ENCODE data around the gene BGN. TPM values are rescaled to one million over a fixed set of nuclear protein-coding genes. Genes with fewer than 3 reads are reported as not detected.

BGN gene
- total and polyA plus RNA-seq, 2 experiments from 2014 or later: 0.87 to 1.8 TPM

DNA sequence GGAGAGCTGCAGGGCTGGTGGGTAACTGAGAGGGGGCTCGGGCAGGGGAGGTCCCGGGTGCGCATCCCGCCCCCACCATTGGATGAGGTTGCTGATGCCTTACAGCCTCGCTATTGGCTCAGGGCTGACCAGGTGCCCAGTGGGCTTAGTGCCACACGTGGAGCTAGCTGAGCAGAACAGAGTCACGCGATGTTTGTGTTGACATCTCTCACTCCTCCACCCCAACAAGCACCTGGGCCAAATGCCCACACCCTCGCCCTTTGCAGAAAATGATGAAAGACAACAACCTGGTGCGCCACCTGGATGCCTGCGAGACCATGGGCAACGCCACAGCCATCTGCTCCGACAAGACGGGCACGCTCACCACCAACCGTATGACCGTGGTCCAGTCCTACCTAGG is 54.5 kb downstream of the BGN start (continued):
- TF ChIP-seq, protein P1, sequence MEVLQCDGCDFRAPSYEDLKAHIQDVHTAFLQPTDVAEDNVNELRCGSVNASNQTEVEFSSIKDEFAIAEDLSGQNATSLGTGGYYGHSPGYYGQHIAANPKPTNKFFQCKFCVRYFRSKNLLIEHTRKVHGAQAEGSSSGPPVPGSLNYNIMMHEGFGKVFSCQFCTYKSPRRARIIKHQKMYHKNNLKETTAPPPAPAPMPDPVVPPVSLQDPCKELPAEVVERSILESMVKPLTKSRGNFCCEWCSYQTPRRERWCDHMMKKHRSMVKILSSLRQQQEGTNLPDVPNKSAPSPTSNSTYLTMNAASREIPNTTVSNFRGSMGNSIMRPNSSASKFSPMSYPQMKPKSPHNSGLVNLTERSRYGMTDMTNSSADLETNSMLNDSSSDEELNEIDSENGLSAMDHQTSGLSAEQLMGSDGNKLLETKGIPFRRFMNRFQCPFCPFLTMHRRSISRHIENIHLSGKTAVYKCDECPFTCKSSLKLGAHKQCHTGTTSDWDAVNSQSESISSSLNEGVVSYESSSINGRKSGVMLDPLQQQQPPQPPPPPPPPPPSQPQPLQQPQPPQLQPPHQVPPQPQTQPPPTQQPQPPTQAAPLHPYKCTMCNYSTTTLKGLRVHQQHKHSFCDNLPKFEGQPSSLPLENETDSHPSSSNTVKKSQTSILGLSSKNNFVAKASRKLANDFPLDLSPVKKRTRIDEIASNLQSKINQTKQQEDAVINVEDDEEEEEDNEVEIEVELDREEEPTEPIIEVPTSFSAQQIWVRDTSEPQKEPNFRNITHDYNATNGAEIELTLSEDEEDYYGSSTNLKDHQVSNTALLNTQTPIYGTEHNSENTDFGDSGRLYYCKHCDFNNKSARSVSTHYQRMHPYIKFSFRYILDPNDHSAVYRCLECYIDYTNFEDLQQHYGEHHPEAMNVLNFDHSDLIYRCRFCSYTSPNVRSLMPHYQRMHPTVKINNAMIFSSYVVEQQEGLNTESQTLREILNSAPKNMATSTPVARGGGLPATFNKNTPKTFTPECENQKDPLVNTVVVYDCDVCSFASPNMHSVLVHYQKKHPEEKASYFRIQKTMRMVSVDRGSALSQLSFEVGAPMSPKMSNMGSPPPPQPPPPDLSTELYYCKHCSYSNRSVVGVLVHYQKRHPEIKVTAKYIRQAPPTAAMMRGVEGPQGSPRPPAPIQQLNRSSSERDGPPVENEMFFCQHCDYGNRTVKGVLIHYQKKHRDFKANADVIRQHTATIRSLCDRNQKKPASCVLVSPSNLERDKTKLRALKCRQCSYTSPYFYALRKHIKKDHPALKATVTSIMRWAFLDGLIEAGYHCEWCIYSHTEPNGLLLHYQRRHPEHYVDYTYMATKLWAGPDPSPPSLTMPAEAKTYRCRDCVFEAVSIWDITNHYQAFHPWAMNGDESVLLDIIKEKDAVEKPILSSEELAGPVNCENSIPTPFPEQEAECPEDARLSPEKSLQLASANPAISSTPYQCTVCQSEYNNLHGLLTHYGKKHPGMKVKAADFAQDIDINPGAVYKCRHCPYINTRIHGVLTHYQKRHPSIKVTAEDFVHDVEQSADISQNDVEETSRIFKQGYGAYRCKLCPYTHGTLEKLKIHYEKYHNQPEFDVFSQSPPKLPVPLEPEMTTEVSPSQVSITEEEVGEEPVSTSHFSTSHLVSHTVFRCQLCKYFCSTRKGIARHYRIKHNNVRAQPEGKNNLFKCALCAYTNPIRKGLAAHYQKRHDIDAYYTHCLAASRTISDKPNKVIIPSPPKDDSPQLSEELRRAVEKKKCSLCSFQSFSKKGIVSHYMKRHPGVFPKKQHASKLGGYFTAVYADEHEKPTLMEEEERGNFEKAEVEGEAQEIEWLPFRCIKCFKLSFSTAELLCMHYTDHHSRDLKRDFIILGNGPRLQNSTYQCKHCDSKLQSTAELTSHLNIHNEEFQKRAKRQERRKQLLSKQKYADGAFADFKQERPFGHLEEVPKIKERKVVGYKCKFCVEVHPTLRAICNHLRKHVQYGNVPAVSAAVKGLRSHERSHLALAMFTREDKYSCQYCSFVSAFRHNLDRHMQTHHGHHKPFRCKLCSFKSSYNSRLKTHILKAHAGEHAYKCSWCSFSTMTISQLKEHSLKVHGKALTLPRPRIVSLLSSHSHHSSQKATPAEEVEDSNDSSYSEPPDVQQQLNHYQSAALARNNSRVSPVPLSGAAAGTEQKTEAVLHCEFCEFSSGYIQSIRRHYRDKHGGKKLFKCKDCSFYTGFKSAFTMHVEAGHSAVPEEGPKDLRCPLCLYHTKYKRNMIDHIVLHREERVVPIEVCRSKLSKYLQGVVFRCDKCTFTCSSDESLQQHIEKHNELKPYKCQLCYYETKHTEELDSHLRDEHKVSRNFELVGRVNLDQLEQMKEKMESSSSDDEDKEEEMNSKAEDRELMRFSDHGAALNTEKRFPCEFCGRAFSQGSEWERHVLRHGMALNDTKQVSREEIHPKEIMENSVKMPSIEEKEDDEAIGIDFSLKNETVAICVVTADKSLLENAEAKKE (CRISPR knock-in tag; IDR thresholded peaks at IDR 0.05): no peak
- TF ChIP-seq POLR2AphosphoS5 (IDR thresholded peaks at IDR 0.05; ENCODE audit: low read depth) (no peak), NANOG (IDR thresholded peaks at IDR 0.05; ENCODE audit: borderline replicate concordance) (no peak)

GRCh38 chrX:153549807-153550206 is 55.0 kb downstream of the BGN start:
- Mint-ChIP-seq H3K36me3 (ENCODE audit: low read depth) (no peaks in the 10 kb centered on the region), H3K9me3 (no peaks in the 10 kb centered on the region), H3K27ac (no peak overlapping the region), H3K4me1 (no peaks in the 10 kb centered on the region), H3K27me3 (ENCODE audit: insufficient read depth, low read depth, poor library complexity) (peaks cover 2% of the 10 kb centered on the region), H3K4me3 (no peak overlapping the region)
- Histone ChIP-seq H3K4me2 (no peak overlapping the region), H3K27ac (ENCODE audit: low read depth) (no peak overlapping the region), H3K27me3 (ENCODE audit: insufficient read depth) (no peaks in the 10 kb centered on the region), H3K4me1 (ENCODE audit: insufficient read depth) (no peaks in the 10 kb centered on the region), H3K9me2 (ENCODE audit: insufficient read depth) (no peaks in the 10 kb centered on the region), H2AFZ (no peak overlapping the region), H3K4me3 (no peak overlapping the region), H3K36me3 (ENCODE audit: insufficient read depth) (no peaks in the 10 kb centered on the region), H3F3A (replicated peaks; ENCODE audit: low read depth) (no peaks in the 10 kb centered on the region), H4K20me1 (replicated peaks; ENCODE audit: insufficient read depth) (no peaks in the 10 kb centered on the region), H3K79me2 (replicated peaks; ENCODE audit: insufficient read depth) (no peaks in the 10 kb centered on the region)
- ATAC-seq (peak; percentile 72), DNase-seq (ENCODE audit: low spot score) (peak; percentile 29)
- TF ChIP-seq JUNB (IDR thresholded peaks at IDR 0.05; ENCODE audit: unreplicated experiment): no peak
- TF ChIP-seq CREB1 (CRISPR knock-in tag; IDR thresholded peaks at IDR 0.05; ENCODE audit: low read depth): no peak
- TF ChIP-seq EZH2 (IDR thresholded peaks at IDR 0.05; ENCODE audit: low read depth, unreplicated experiment): no peak
- TF ChIP-seq ZNF331 (CRISPR knock-in tag; IDR thresholded peaks at IDR 0.05; ENCODE audit: low read depth): no peak
- TF ChIP-seq CTCF (conservative IDR thresholded peaks at IDR 0.05; ENCODE audit: low read depth in 2 of 2): peak; percentile 26 to 51; a peak in 2 of 4 replicates

Measured in GM23338 (cell line).